ACC112 (cell line): ENCODE measurements around the gene PRLHR.

Experiments used
- H2AFZ ChIP-seq: fragments of 200-600 bp; sonication (generic); one replicate; pipeline ENCODE4 v1.6.0; 2017; ENCODE audit warnings: antibody characterized with exemption, low read length; ENCODE audit not compliant: unreplicated experiment
- H3K27ac ChIP-seq: fragments of 200-600 bp; sonication (generic); 2 replicates; pipeline ENCODE4 v1.5.1; 2014; ENCODE audit warnings: low read depth, mild to moderate bottlenecking, antibody characterized with exemption, low read length, moderate library complexity
- H3K27me3 ChIP-seq: fragments of 200-600 bp; sonication (generic); 2 replicates; pipeline ENCODE4 v1.6.1; 2014; ENCODE audit warnings: mild to moderate bottlenecking, antibody characterized with exemption, low read length, moderate library complexity, mixed read lengths; ENCODE audit not compliant: insufficient read depth
- H3K36me3 ChIP-seq: fragments of 200-600 bp; sonication (generic); 2 replicates; pipeline ENCODE4 v1.6.1; 2016; ENCODE audit warnings: mild to moderate bottlenecking, antibody characterized with exemption, low read length, moderate library complexity, mixed read lengths; ENCODE audit not compliant: insufficient read depth
- H3K4me1 ChIP-seq: fragments of 200-600 bp; sonication (generic); one replicate; pipeline ENCODE4 v1.6.1; 2016; ENCODE audit warnings: low read length, mixed read lengths; ENCODE audit not compliant: insufficient read depth, unreplicated experiment, control insufficient read depth
- H3K4me3 ChIP-seq: fragments of 200-600 bp; sonication (generic); 2 replicates; pipeline ENCODE4 v1.5.1; 2014; ENCODE audit warnings: mild to moderate bottlenecking, low read depth, low read length
- H3K79me2 ChIP-seq: fragments of 200-600 bp; sonication (generic); one replicate; pipeline ENCODE4 v1.6.0; 2016; ENCODE audit warnings: low read length; ENCODE audit not compliant: control insufficient read depth, unreplicated experiment, insufficient read depth

Gene PRLHR

GRCh38 chr10:118572256-118573041 lies 23.0 kb downstream of the PRLHR start:
- Histone ChIP-seq H2AFZ (no peak overlapping the region), H3K27me3 (peaks cover 26% of the 10 kb centered on the region), H3K79me2 (no peaks in the 10 kb centered on the region), H3K27ac (no peak overlapping the region), H3K4me3 (no peak overlapping the region), H3K4me1 (peaks cover 19% of the 10 kb centered on the region), H3K36me3 (no peaks in the 10 kb centered on the region)

- peak overlapping the region; percentile 38 for H3K27ac ChIP-seq
- H3K36me3 ChIP-seq = no peaks in the 10 kb centered on the region
- H2AFZ ChIP-seq = no peak overlapping the region
- H3K4me3 ChIP-seq = no peak overlapping the region; the same call in 1 of the 2 replicates
- peaks cover 19% of the 10 kb centered on the region for H3K4me1 ChIP-seq
- no peaks in the 10 kb centered on the region for H3K79me2 ChIP-seq
- H3K27me3 ChIP-seq = peaks cover 14% of the 10 kb centered on the region
These were observed 24.3 kb downstream of the PRLHR start for GRCh38 chr10:118571123-118571522.

GRCh38 chr10:118570591-118570990 lies 24.9 kb downstream of the PRLHR start:
- H3K4me3 ChIP-seq = no peak overlapping the region
- H3K79me2 ChIP-seq = no peaks in the 10 kb centered on the region
- H3K36me3 ChIP-seq = no peaks in the 10 kb centered on the region
- peaks cover 19% of the 10 kb centered on the region for H3K4me1 ChIP-seq
- peaks cover 10% of the 10 kb centered on the region for H3K27me3 ChIP-seq
- H3K27ac ChIP-seq = peak overlapping the region; percentile 38
- no peak overlapping the region for H2AFZ ChIP-seq

GRCh38 chr10:118569882-118570252 lies 25.6 kb downstream of the PRLHR start:
- Histone ChIP-seq H2AFZ (no peak overlapping the region), H3K36me3 (no peaks in the 10 kb centered on the region), H3K4me3 (no peak overlapping the region), H3K27ac (no peak overlapping the region), H3K4me1 (peaks cover 19% of the 10 kb centered on the region), H3K27me3 (peaks cover 3% of the 10 kb centered on the region; the same call in 1 of the 2 replicates), H3K79me2 (no peaks in the 10 kb centered on the region)

GRCh38 chr10:118569241-118569881 lies 26.1 kb downstream of the PRLHR start:
- H3K27me3 ChIP-seq = no peaks in the 10 kb centered on the region
- H3K4me1 ChIP-seq = peaks cover 19% of the 10 kb centered on the region
- no peak overlapping the region for H3K4me3 ChIP-seq
- H3K79me2 ChIP-seq = no peaks in the 10 kb centered on the region
- H3K36me3 ChIP-seq = no peaks in the 10 kb centered on the region
- no peak overlapping the region for H3K27ac ChIP-seq
- no peak overlapping the region for H2AFZ ChIP-seq

GRCh38 chr10:118568327-118568848 lies 27.1 kb downstream of the PRLHR start:
- 0 out of 2 replicates have a peak, but pooled peaks cover 7% of the 10 kb centered on the region for H3K27me3 ChIP-seq
- peak overlapping the region; percentile 87 for H2AFZ ChIP-seq
- no peaks in the 10 kb centered on the region for H3K79me2 ChIP-seq
- peak overlapping the region; percentile 64 for H3K4me3 ChIP-seq
- peaks cover 19% of the 10 kb centered on the region for H3K4me1 ChIP-seq
- no peak overlapping the region for H3K27ac ChIP-seq
- no peaks in the 10 kb centered on the region for H3K36me3 ChIP-seq

GRCh38 chr10:118567701-118568248 lies 27.7 kb downstream of the PRLHR start:
- Histone ChIP-seq H3K79me2 (no peaks in the 10 kb centered on the region), H3K4me3 (no peak overlapping the region), H3K27me3 (peaks cover 7% of the 10 kb centered on the region; the same call in 1 of the 2 replicates), H3K36me3 (no peaks in the 10 kb centered on the region), H2AFZ (no peak overlapping the region), H3K4me1 (peaks cover 19% of the 10 kb centered on the region), H3K27ac (no peak overlapping the region)

- Histone ChIP-seq H3K27me3 (peaks cover 10% of the 10 kb centered on the region; the same call in 1 of the 2 replicates), H3K4me1 (peaks cover 19% of the 10 kb centered on the region), H3K36me3 (no peaks in the 10 kb centered on the region), H3K79me2 (no peaks in the 10 kb centered on the region), H3K4me3 (no peak overlapping the region), H2AFZ (no peak overlapping the region), H3K27ac (no peak overlapping the region)
These were observed 28.5 kb downstream of the PRLHR start for GRCh38 chr10:118566911-118567310.

- Histone ChIP-seq H3K4me3 (no peak overlapping the region), H2AFZ (no peak overlapping the region), H3K79me2 (no peaks in the 10 kb centered on the region), H3K4me1 (peaks cover 7% of the 10 kb centered on the region), H3K27ac (no peak overlapping the region), H3K36me3 (no peaks in the 10 kb centered on the region), H3K27me3 (peaks cover 21% of the 10 kb centered on the region)
These were observed 30.0 kb downstream of the PRLHR start for GRCh38 chr10:118565301-118566075.

GRCh38 chr10:118564652-118565051 lies 30.8 kb downstream of the PRLHR start:
- peaks cover 4% of the 10 kb centered on the region for H3K4me1 ChIP-seq
- no peak overlapping the region for H3K4me3 ChIP-seq
- no peak overlapping the region for H2AFZ ChIP-seq
- peaks cover 21% of the 10 kb centered on the region for H3K27me3 ChIP-seq
- no peak overlapping the region for H3K27ac ChIP-seq
- H3K36me3 ChIP-seq = no peaks in the 10 kb centered on the region
- H3K79me2 ChIP-seq = no peaks in the 10 kb centered on the region
